SKM-1 (cell line): Measurements from ENCODE around the gene CSMD2.

Source experiments
- DNase-seq: peaks from one replicate; lab custom pipeline; 2025; ENCODE audit not compliant: unreplicated experiment; lab: John Stamatoyannopoulos, UW

CSMD2 gene

GRCh38 chr1:33823830-33824229 lies 341.2 kb downstream of the CSMD2 start:
- no peak for DNase-seq

GRCh38 chr1:33823401-33823800 lies 341.6 kb downstream of the CSMD2 start:
- DNase-seq, result no peak

GRCh38 chr1:33822396-33822795 lies 342.6 kb downstream of the CSMD2 start:
- DNase-seq, result no peak

GRCh38 chr1:33821291-33821690 lies 343.7 kb downstream of the CSMD2 start:
- DNase-seq, result no peak

GRCh38 chr1:33820804-33821203 lies 344.2 kb downstream of the CSMD2 start:
- DNase-seq, result no peak

- DNase-seq, result no peak
Observed at GRCh38 chr1:33819913-33820311, 345.1 kb downstream of the CSMD2 start.

GRCh38 chr1:33819290-33819912 lies 345.6 kb downstream of the CSMD2 start:
- DNase-seq, result no peak

- no peak for DNase-seq
Observed at GRCh38 chr1:33818071-33818470, 347.0 kb downstream of the CSMD2 start.

GRCh38 chr1:33815061-33815460 lies 350.0 kb downstream of the CSMD2 start:
- no peak for DNase-seq

GRCh38 chr1:33814166-33814565 lies 350.9 kb downstream of the CSMD2 start:
- DNase-seq, result no peak

GRCh38 chr1:33810571-33810970 lies 354.5 kb downstream of the CSMD2 start:
- no peak for DNase-seq

- DNase-seq, result no peak
Observed at GRCh38 chr1:33805988-33806387, 359.0 kb downstream of the CSMD2 start.

GRCh38 chr1:33802268-33802667 lies 362.8 kb downstream of the CSMD2 start:
- DNase-seq, result no peak

- DNase-seq, result no peak
Observed at GRCh38 chr1:33797849-33798248, 367.2 kb downstream of the CSMD2 start.

- no peak for DNase-seq
Observed at GRCh38 chr1:33792651-33793050, 372.4 kb downstream of the CSMD2 start.

GRCh38 chr1:33792216-33792615 lies 372.8 kb downstream of the CSMD2 start:
- DNase-seq, result no peak

GRCh38 chr1:33791251-33791650 lies 373.8 kb downstream of the CSMD2 start:
- DNase-seq, result no peak

- DNase-seq, result no peak
Observed at GRCh38 chr1:33790577-33790976, 374.5 kb downstream of the CSMD2 start.

- DNase-seq, result no peak
Observed at GRCh38 chr1:33784876-33785275, 380.2 kb downstream of the CSMD2 start.

- DNase-seq, result no peak
Observed at GRCh38 chr1:33782776-33783175, 382.3 kb downstream of the CSMD2 start.

GRCh38 chr1:33781652-33782051 lies 383.4 kb downstream of the CSMD2 start:
- no peak for DNase-seq

GRCh38 chr1:33777337-33777736 lies 387.7 kb downstream of the CSMD2 start:
- no peak for DNase-seq

GRCh38 chr1:33768821-33769220 lies 396.2 kb downstream of the CSMD2 start:
- DNase-seq, result no peak
